Central memory CD8-positive, alpha-beta T cell (primary cell): ENCODE measurements around the gene NINJ1.
"Not testable (repeated sequence)": the region's sequence is repeated elsewhere in the genome, so short reads cannot be mapped to it uniquely, and the experiment has no call there.

Experiments
- ATAC-seq: fragments of 150-1000 bp; cut with Tn5 transposase; replicated peaks from 2 replicates; pipeline ENCODE4 v1.10.0; 2022; ENCODE audit warnings: mild to moderate bottlenecking, moderate FRiP score, moderate number of reproducible peaks; ENCODE audit not compliant: poor library complexity, severe bottlenecking; ENCODE audit errors: extremely low read depth
- DNase-seq, 2 donors: peaks; one replicate each; pipeline ENCODE4 v3.0.0; 2021; ENCODE audit warnings: low spot score in 2 of 2
- H3K27ac Mint-ChIP-seq: one replicate; pipeline ENCODE4 v1.8.0; 2022; ENCODE audit warnings: low read depth, mild to moderate bottlenecking, moderate library complexity, mixed read lengths
- H3K27me3 Mint-ChIP-seq: one replicate; pipeline ENCODE4 v1.8.0; 2022; ENCODE audit warnings: mixed read lengths
- H3K36me3 Mint-ChIP-seq: one replicate; pipeline ENCODE4 v1.8.0; 2022; ENCODE audit warnings: mild to moderate bottlenecking, moderate library complexity, mixed read lengths; ENCODE audit not compliant: insufficient read depth
- H3K4me1 Mint-ChIP-seq: one replicate; pipeline ENCODE4 v1.8.0; 2022; ENCODE audit warnings: mixed read lengths
- H3K4me3 Mint-ChIP-seq: one replicate; pipeline ENCODE4 v1.8.0; 2022; ENCODE audit warnings: mild to moderate bottlenecking, moderate library complexity, mixed read lengths
- H3K9me3 Mint-ChIP-seq: one replicate; pipeline ENCODE4 v1.8.0; 2022; ENCODE audit warnings: mixed read lengths

Gene NINJ1

GRCh38 chr9:93151097-93151784 lies 17.2 kb upstream of the NINJ1 start:
- Mint-ChIP-seq H3K36me3 (peaks cover 2% of the 10 kb centered on the region), H3K9me3 (no peaks in the 10 kb centered on the region), H3K27me3 (no peaks in the 10 kb centered on the region), H3K27ac (no peak overlapping the region), H3K4me1 (no peaks in the 10 kb centered on the region), H3K4me3 (no peak overlapping the region)
- DNase-seq: no peak
- ATAC-seq: no peak

GRCh38 chr9:93149361-93149760 lies 15.3 kb upstream of the NINJ1 start:
- H3K36me3 Mint-ChIP-seq: peaks cover 4% of the 10 kb centered on the region
- H3K4me1 Mint-ChIP-seq: peaks cover 4% of the 10 kb centered on the region
- H3K27ac Mint-ChIP-seq: no peak overlapping the region
- H3K27me3 Mint-ChIP-seq: no peaks in the 10 kb centered on the region
- no peaks in the 10 kb centered on the region for H3K9me3 Mint-ChIP-seq
- DNase-seq (no peak), ATAC-seq (no peak)
- no peak overlapping the region for H3K4me3 Mint-ChIP-seq

DNA sequence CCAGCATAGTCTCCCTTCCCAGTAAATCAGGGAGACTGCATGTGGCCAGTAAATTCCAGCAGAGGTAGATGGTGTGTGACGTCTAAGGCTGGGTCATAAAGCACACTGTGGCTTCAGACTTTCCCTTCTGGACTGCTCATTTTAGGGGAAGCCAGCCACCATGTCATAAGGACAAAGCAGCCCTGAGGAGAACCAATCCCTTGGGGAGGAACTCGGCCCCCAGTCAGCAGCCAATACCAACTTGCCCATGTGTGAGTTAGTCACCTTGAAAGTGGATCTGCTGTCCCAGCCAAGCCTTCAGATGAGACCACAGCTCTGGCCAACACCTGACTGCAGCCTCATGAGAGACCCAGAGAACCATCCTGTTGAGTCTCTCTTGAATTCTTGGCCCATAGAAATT lies 14.7 kb upstream of the NINJ1 start:
- Mint-ChIP-seq H3K27ac (no peak overlapping the region), H3K9me3 (no peaks in the 10 kb centered on the region), H3K36me3 (peaks cover 4% of the 10 kb centered on the region), H3K4me1 (peaks cover 10% of the 10 kb centered on the region), H3K27me3 (no peaks in the 10 kb centered on the region), H3K4me3 (no peak overlapping the region)
- ATAC-seq (no peak), DNase-seq (no peak)

DNA sequence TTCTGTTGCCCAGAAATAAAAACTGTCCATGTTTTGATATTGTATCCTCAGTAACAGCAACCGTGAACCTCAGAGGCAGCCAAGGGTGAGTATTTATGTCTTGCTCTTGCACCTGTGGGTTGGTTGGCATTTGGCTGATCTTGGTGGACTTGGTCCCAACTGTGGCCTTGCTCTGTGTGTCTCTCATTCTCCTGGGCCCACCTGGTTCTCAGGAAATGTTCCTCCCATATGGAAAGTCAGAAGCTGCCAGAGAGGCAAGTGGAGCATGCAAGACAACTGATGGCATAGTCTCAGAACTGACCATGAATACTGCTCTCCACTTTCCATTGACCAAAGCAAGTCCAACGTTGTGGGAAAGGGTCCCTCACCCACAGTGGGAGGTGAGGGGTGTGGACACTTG lies 13.6 kb upstream of the NINJ1 start:
- no peak for ATAC-seq
- peaks cover 16% of the 10 kb centered on the region for H3K4me1 Mint-ChIP-seq
- H3K27ac Mint-ChIP-seq: no peak overlapping the region

GRCh38 chr9:93146696-93147095 lies 12.6 kb upstream of the NINJ1 start:
- not testable (repeated sequence) for H3K27me3 Mint-ChIP-seq, H3K9me3 Mint-ChIP-seq, H3K27ac Mint-ChIP-seq, H3K36me3 Mint-ChIP-seq, DNase-seq, ATAC-seq, H3K4me3 Mint-ChIP-seq
- H3K4me1 Mint-ChIP-seq: peaks cover 16% of the 10 kb centered on the region

More for the DNA sequence above, 13.6 kb upstream of the NINJ1 start:
- peaks cover 4% of the 10 kb centered on the region for H3K36me3 Mint-ChIP-seq
- no peak for DNase-seq
- H3K4me3 Mint-ChIP-seq: no peak overlapping the region
- no peaks in the 10 kb centered on the region for H3K27me3 Mint-ChIP-seq
- no peaks in the 10 kb centered on the region for H3K9me3 Mint-ChIP-seq

DNA sequence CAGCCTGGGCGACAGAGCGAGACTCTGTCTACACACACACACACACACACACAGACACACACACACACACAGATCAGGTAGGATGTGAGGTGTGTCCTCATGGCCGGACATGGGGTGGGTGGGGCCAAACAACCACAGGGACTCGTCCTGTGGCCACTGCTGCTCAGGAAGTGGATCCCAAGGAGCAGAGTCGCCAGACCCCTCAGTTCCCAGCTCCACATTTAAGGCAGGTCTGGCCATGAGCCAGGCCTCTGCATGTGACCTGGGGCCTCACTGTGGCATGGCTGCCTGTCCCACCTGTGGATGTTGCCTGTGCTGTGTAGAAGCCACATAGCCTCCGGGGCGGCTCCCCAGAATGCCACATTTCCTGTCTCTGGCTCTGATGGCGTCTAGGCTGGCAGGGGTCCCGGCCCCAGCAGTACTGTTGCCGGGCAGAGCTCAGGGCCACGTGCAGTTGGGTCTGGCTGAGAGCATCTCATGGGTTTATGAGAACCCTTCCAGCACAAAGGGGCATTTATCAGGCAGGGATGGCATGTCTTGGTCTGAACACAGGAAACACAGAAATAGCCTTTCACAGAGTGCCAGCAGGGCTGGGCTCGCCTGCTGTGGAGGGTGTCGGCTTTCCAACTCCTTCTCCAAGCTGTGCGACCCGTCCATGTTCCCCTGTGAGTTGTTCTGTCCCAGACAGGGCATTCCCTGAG lies 9.9 kb upstream of the NINJ1 start:
- Mint-ChIP-seq H3K36me3 (peaks cover 4% of the 10 kb centered on the region), H3K27me3 (no peaks in the 10 kb centered on the region), H3K4me1 (peaks cover 16% of the 10 kb centered on the region), H3K27ac (peak overlapping the region; percentile 88), H3K4me3 (peak overlapping the region; percentile 53), H3K9me3 (no peaks in the 10 kb centered on the region)
- peak; percentile 46 to 61 for DNase-seq
- peak; percentile 97 for ATAC-seq

DNA sequence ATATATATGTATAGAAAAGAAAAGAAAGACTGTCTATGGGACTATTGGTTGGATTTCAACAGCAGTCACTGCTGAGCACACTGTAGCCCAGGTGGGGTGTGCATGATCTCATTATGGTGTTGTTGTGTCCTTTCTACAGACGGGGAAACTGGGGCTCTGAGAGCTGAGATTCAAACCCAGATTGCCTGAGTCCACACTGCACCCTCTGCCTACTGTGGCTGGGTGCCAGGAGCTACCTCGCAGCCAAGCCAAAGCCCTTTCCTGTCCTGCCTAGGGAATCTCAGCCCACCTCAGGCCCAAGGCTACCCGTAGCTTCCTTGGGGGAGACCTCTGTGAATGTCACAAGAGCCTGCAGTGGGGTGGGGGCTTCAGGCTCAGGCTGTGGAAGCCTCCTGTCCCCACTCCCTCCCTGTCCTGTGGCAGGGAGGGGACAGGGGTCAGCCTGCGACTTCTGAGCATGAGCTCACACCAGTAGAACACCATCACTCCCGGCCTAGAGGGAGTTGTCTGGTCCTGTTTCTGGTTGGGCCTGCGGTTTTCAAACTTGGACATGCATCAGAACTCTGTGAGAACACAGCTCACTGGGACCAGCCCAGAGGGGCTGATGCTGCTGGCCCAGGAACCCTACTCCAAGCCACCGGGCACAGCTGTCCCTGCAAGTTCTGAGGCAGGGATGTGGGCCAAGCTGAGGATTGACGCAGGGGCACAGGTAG lies 7.9 kb upstream of the NINJ1 start:
- H3K36me3 Mint-ChIP-seq: peaks cover 2% of the 10 kb centered on the region
- ATAC-seq (no peak), DNase-seq (no peak)
- no peaks in the 10 kb centered on the region for H3K9me3 Mint-ChIP-seq
- H3K27me3 Mint-ChIP-seq: no peaks in the 10 kb centered on the region
- H3K4me3 Mint-ChIP-seq: no peak overlapping the region
- no peak overlapping the region for H3K27ac Mint-ChIP-seq
- H3K4me1 Mint-ChIP-seq: peaks cover 16% of the 10 kb centered on the region

DNA sequence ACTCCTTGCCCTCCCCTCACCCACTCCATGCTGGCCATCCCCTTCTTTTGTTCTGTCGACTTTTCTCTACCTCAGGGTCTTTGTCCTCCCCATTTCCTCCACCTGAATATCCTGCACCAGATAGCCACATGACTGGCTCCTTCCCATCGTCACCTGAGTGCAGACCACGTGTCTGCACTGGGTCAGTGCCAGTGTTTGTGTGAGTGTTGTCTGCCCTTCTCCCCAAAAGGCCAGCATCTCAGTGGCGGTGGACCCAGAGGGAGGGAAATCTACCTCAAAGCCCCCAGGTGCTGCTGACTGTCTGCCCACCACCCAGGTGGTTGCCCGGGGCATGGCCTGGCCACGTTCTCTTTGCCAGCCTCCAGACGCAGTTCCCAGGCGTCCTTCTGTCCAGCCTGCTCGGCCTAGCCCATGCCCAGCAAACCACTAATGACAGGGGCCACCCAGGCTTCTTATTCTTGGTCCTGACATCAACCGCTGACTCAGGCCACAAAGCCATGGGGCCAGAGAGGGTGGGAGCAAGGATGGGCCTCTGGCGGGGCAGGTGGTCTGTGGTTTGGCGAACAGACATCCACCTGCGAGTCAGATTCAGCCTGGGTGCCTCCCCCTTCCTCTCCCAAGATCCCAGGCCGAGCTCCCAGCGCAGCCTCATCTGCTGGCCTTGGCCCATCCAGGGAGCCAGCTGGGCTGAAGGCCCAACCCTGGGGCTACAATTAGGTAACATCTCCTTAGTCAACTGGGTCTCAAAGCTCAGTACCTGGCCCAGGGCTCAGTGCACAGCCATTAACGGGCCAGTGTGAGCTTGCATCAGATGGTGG lies 5.5 kb upstream of the NINJ1 start:
- H3K36me3 Mint-ChIP-seq: peaks cover 5% of the 10 kb centered on the region
- H3K27ac Mint-ChIP-seq: peak overlapping the region; percentile 56
- no peak overlapping the region for H3K4me3 Mint-ChIP-seq
- no peaks in the 10 kb centered on the region for H3K9me3 Mint-ChIP-seq
- no peaks in the 10 kb centered on the region for H3K27me3 Mint-ChIP-seq
- no peak for DNase-seq
- peaks cover 20% of the 10 kb centered on the region for H3K4me1 Mint-ChIP-seq
- ATAC-seq: no peak

- Mint-ChIP-seq H3K36me3 (peaks cover 10% of the 10 kb centered on the region), H3K4me1 (peaks cover 11% of the 10 kb centered on the region), H3K4me3 (no peak overlapping the region), H3K9me3 (no peaks in the 10 kb centered on the region), H3K27ac (no peak overlapping the region), H3K27me3 (no peaks in the 10 kb centered on the region)
- no peak for ATAC-seq
- DNase-seq: no peak
Observed at GRCh38 chr9:93138171-93138764, 4.2 kb upstream of the NINJ1 start.

- Mint-ChIP-seq H3K4me1 (peaks cover 18% of the 10 kb centered on the region), H3K9me3 (no peaks in the 10 kb centered on the region), H3K36me3 (peaks cover 15% of the 10 kb centered on the region), H3K4me3 (no peak overlapping the region), H3K27ac (no peak overlapping the region), H3K27me3 (no peaks in the 10 kb centered on the region)
- DNase-seq (no peak), ATAC-seq (no peak)
Observed at GRCh38 chr9:93137362-93137761, 3.3 kb upstream of the NINJ1 start.

- Mint-ChIP-seq H3K27ac (peak overlapping the region; percentile 98), H3K4me1 (peaks cover 32% of the 10 kb centered on the region), H3K9me3 (no peaks in the 10 kb centered on the region), H3K27me3 (no peaks in the 10 kb centered on the region), H3K4me3 (no peak overlapping the region), H3K36me3 (peaks cover 21% of the 10 kb centered on the region)
- ATAC-seq: no peak
- DNase-seq: no peak
Observed at GRCh38 chr9:93136011-93136440, 2.0 kb upstream of the NINJ1 start.
